A673 (cell line): ENCODE data around the gene TMPRSS7. TPM values are rescaled to one million over a fixed set of nuclear protein-coding genes. Genes with fewer than 3 reads are reported as not detected.
"Not testable (repeated sequence)": the region's sequence is repeated elsewhere in the genome, so short reads cannot be mapped to it uniquely, and the experiment has no call there.

ENCODE experiments used
- BruUV-seq: library from RNA; stranded (reverse); fragments of 400-500 nt; replicated peaks from 2 replicates; lab custom pipeline; 2021; lab: Mats Ljungman, UMichigan
- CTCF ChIA-PET: fragments of 300-600 bp; sonication (Branson Sonifier 250); formaldehyde crosslinking; loops from one replicate; lab custom pipeline; 2022; ENCODE audit warnings: antibody characterized with exemption; lab: Charles Lee
- POLR2A ChIA-PET: fragments of 300-600 bp; sonication (Branson Sonifier 250); formaldehyde crosslinking; loops from one replicate; lab custom pipeline; 2022; ENCODE audit warnings: antibody characterized with exemption; ENCODE audit not compliant: low non-redundant PET; lab: Charles Lee
- DNase-seq: peaks from one replicate; pipeline ENCODE4 v3.0.0-alpha.2; 2015; ENCODE audit warnings: low spot score
- H3K27ac ChIP-seq: fragments of 200-600 bp; sonication (generic); 2 replicates; pipeline ENCODE4 v1.5.1; 2016; ENCODE audit warnings: mixed run types, low read depth, mild to moderate bottlenecking, mixed read lengths, antibody characterized with exemption, low read length; ENCODE audit not compliant: poor library complexity, severe bottlenecking
- H3K27me3 ChIP-seq: fragments of 200-600 bp; sonication (generic); replicated peaks from 2 replicates; pipeline ENCODE4 v1.6.1; 2017; ENCODE audit warnings: mixed run types, low read depth, mild to moderate bottlenecking, mixed read lengths, antibody characterized with exemption, low read length; ENCODE audit not compliant: insufficient read depth, poor library complexity
- H3K36me3 ChIP-seq: fragments of 200-600 bp; sonication (generic); 2 replicates; pipeline ENCODE4 v1.6.1; 2016; ENCODE audit warnings: mixed run types, mild to moderate bottlenecking, mixed read lengths, antibody characterized with exemption, low read length; ENCODE audit not compliant: insufficient read depth, poor library complexity, severe bottlenecking
- H3K4me1 ChIP-seq: fragments of 200-600 bp; sonication (generic); 2 replicates; pipeline ENCODE4 v1.6.1; 2017; ENCODE audit warnings: mixed run types, mild to moderate bottlenecking, mixed read lengths, antibody characterized with exemption, low read length; ENCODE audit not compliant: insufficient read depth, poor library complexity, severe bottlenecking
- H3K4me3 ChIP-seq: fragments of 200-600 bp; sonication (generic); 2 replicates; pipeline ENCODE4 v1.5.1; 2016; ENCODE audit warnings: low read depth, mixed run types, mild to moderate bottlenecking, mixed read lengths, low read length; ENCODE audit not compliant: poor library complexity, severe bottlenecking
- H3K9me3 ChIP-seq: fragments of 200-600 bp; sonication (generic); 2 replicates; pipeline ENCODE4 v1.6.1; 2016; ENCODE audit warnings: mixed run types, low read depth, mild to moderate bottlenecking, mixed read lengths, antibody characterized with exemption, low read length; ENCODE audit not compliant: poor library complexity, severe bottlenecking
- CTCF ChIP-seq: fragments of 300-800, 200-600 bp; sonication (generic); conservative IDR thresholded peaks from 2 replicates; pipeline ENCODE4 v1.5.1; 2017; ENCODE audit warnings: low read depth, mild to moderate bottlenecking, antibody characterized with exemption, low read length, moderate library complexity, mixed read lengths
- EZH2 ChIP-seq: fragments of 200-600 bp; sonication (generic); IDR thresholded peaks from 2 replicates; pipeline ENCODE4 v1.6.1; 2017; ENCODE audit warnings: borderline replicate concordance, low read depth, mild to moderate bottlenecking, mixed read lengths, antibody characterized with exemption, low read length; ENCODE audit not compliant: poor library complexity, severe bottlenecking
- intact Hi-C: fragments of 100-400 bp; cut with micrococcal nuclease; formaldehyde crosslinking; loops from one replicate; pipeline ENCODE4 v1.10.0; 2022; ENCODE audit not compliant: unreplicated experiment
- total RNA-seq: library from RNA; stranded (reverse); gene quantifications from 2 replicates; pipeline ENCODE4 v1.2.3, GENCODE V29; 2021

Gene TMPRSS7
- total RNA-seq, 1 experiment from 2014 or later: not detected

- Histone ChIP-seq H3K27ac (no peak overlapping the region), H3K4me1 (no peaks in the 10 kb centered on the region), H3K27me3 (no peaks in the 10 kb centered on the region), H3K36me3 (no peaks in the 10 kb centered on the region), H3K9me3 (no peaks in the 10 kb centered on the region), H3K4me3 (no peak overlapping the region)
- no peak for DNase-seq
- ChIA-PET CTCF (no interaction called here), POLR2A (no interaction called here)
- no TSS peak for BruUV-seq
- TF ChIP-seq CTCF (no peak), EZH2 (no peak)
- intact Hi-C loops: no loop called here
Measured at GRCh38 chr3:112032098-112032731, 2.3 kb upstream of the TMPRSS7 start.

GRCh38 chr3:112035241-112035640 is 705 bp downstream of the TMPRSS7 start:
- Histone ChIP-seq H3K4me1 (no peaks in the 10 kb centered on the region), H3K36me3 (no peaks in the 10 kb centered on the region), H3K27me3 (no peaks in the 10 kb centered on the region), H3K9me3 (no peaks in the 10 kb centered on the region), H3K4me3 (no peak overlapping the region), H3K27ac (no peak overlapping the region)
- no peak for DNase-seq
- BruUV-seq: no TSS peak
- intact Hi-C loops: no loop called here
- CTCF ChIA-PET: no interaction called here
- POLR2A ChIA-PET: no interaction called here
- TF ChIP-seq EZH2: no peak
- no peak for TF ChIP-seq CTCF

- H3K27ac ChIP-seq, POLR2A ChIA-PET, DNase-seq, H3K4me1 ChIP-seq, BruUV-seq, CTCF ChIA-PET, H3K36me3 ChIP-seq, H3K4me3 ChIP-seq, H3K9me3 ChIP-seq, intact Hi-C loops, H3K27me3 ChIP-seq: not testable (repeated sequence)
Measured at GRCh38 chr3:112037194-112037593, 2.7 kb downstream of the TMPRSS7 start.

- Histone ChIP-seq H3K36me3 (no peaks in the 10 kb centered on the region), H3K27me3 (no peaks in the 10 kb centered on the region), H3K9me3 (no peaks in the 10 kb centered on the region), H3K4me1 (no peaks in the 10 kb centered on the region), H3K4me3 (no peak overlapping the region), H3K27ac (no peak overlapping the region)
- POLR2A ChIA-PET: no interaction called here
- no peak for DNase-seq
- CTCF ChIA-PET: no interaction called here
- no TSS peak for BruUV-seq
- intact Hi-C loops: no loop called here
- TF ChIP-seq EZH2: no peak
- no peak for TF ChIP-seq CTCF
Measured at GRCh38 chr3:112038863-112039262, 4.3 kb downstream of the TMPRSS7 start.
